Measurements from ENCODE around the gene BICDL2. TPM values are rescaled to one million over a fixed set of nuclear protein-coding genes. Genes with fewer than 3 reads are reported as not detected.

BICDL2 gene
- total and polyA plus RNA-seq, 2 donors from 2014 or later = 2.9 to 12.1 TPM

- no peak for TF ChIP-seq CTCF (IDR thresholded peaks at IDR 0.05; ENCODE audit: borderline replicate concordance, extremely low read depth, insufficient read depth)
- H3K27me3 ChIP-seq (ENCODE audit: control insufficient read depth, insufficient read depth, low read length) = peaks cover 2% of the 10 kb centered on the region
- H3K9me3 ChIP-seq (ENCODE audit: control insufficient read depth in 2 of 3, insufficient read depth in 1 of 3, low read length in 3 of 3) = no peaks in the 10 kb centered on the region
- H3K36me3 ChIP-seq (ENCODE audit: control insufficient read depth in 2 of 3, insufficient read depth in 3 of 3, low read length in 3 of 3) = no peaks in the 10 kb centered on the region
- DNase-seq (no peak), FAIRE-seq (no peak)
- peaks cover 0 to 3% (median 0%) of the 10 kb centered on the region in 3 donors for H3K4me1 ChIP-seq (ENCODE audit: control insufficient read depth in 2 of 3, insufficient read depth in 2 of 3, low read depth in 1 of 3, low read length in 3 of 3)
- H3K27ac ChIP-seq (ENCODE audit: low read depth in 2 of 2, low read length in 2 of 2) = no peak overlapping the region
- intact Hi-C loops (cut with DNase I) = no loop called here
- no peak overlapping the region for H3K4me3 ChIP-seq (ENCODE audit: low read length in 3 of 3)
- no peak overlapping the region for H3K9ac ChIP-seq (ENCODE audit: low read length in 3 of 3)
Measured at GRCh38 chr16:3004319-3004718, 32.4 kb downstream of the BICDL2 start.

DNA sequence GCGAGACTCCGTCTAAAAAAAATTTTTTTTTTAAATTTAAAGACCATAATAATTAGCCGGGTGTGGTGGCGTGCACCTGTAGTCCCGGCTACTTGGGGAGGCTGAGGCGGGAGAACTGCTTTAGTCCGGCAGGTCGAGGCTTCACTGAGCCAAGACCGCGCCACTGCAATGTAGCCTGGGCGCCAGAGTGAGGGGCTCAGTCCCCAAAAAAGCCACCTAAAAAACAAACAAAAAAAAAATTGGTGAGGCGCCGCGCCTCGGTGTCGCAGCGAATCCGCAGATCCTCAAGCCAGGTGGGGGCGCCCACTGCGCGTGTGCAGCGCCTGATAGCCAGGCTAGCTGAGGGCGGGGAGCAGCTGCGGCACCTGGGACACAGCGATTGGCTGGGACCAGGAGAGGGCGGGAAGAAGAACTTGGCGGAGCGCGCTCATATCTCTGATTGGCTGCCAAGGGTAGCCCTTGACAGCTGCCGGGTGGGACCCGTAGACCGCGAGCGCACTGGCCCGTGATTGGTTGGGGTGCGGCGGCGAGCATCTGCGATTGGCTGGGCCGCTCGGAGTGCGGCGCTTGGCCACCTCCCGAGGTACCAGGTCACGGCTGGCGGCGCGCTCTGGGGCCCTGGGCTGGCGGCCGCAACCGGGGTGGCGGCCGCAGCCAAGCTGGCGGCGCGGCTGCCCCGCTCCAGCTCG, 33.0 kb downstream of the BICDL2 start:
- H3K36me3 ChIP-seq (ENCODE audit: control insufficient read depth in 2 of 3, insufficient read depth in 3 of 3, low read length in 3 of 3) = no peaks in the 10 kb centered on the region
- H3K27ac ChIP-seq (ENCODE audit: low read depth in 2 of 2, low read length in 2 of 2) = no peak overlapping the region
- TF ChIP-seq CTCF (IDR thresholded peaks at IDR 0.05; ENCODE audit: borderline replicate concordance, extremely low read depth, insufficient read depth) = peak; percentile 81
- intact Hi-C loops (cut with DNase I) = no loop called here
- H3K4me1 ChIP-seq (ENCODE audit: control insufficient read depth in 2 of 3, insufficient read depth in 2 of 3, low read depth in 1 of 3, low read length in 3 of 3) = peaks cover 0 to 3% (median 0%) of the 10 kb centered on the region in 3 donors
- no peak overlapping the region for H3K9ac ChIP-seq (ENCODE audit: low read length in 3 of 3)
- FAIRE-seq (peak; percentile 87), DNase-seq (peak; percentile 98 to 99 (median 99))
- peaks cover 2% of the 10 kb centered on the region for H3K27me3 ChIP-seq (ENCODE audit: control insufficient read depth, insufficient read depth, low read length)
- H3K9me3 ChIP-seq (ENCODE audit: control insufficient read depth in 2 of 3, insufficient read depth in 1 of 3, low read length in 3 of 3) = no peaks in the 10 kb centered on the region
- no peak overlapping the region for H3K4me3 ChIP-seq (ENCODE audit: low read length in 3 of 3)

- Histone ChIP-seq H3K4me1 (ENCODE audit: control insufficient read depth in 2 of 3, insufficient read depth in 2 of 3, low read depth in 1 of 3, low read length in 3 of 3) (no peaks in the 10 kb centered on the region), H3K36me3 (ENCODE audit: control insufficient read depth in 2 of 3, insufficient read depth in 3 of 3, low read length in 3 of 3) (no peaks in the 10 kb centered on the region), H3K4me3 (ENCODE audit: low read length in 3 of 3) (no peak overlapping the region), H3K27me3 (ENCODE audit: control insufficient read depth, insufficient read depth, low read length) (no peaks in the 10 kb centered on the region), H3K9ac (ENCODE audit: low read length in 3 of 3) (no peak overlapping the region), H3K27ac (ENCODE audit: low read depth in 2 of 2, low read length in 2 of 2) (no peak overlapping the region), H3K9me3 (ENCODE audit: control insufficient read depth in 2 of 3, insufficient read depth in 1 of 3, low read length in 3 of 3) (no peaks in the 10 kb centered on the region)
- DNase-seq (no peak), FAIRE-seq (no peak)
- intact Hi-C loops (cut with DNase I) = no loop called here
- TF ChIP-seq CTCF (IDR thresholded peaks at IDR 0.05; ENCODE audit: borderline replicate concordance, extremely low read depth, insufficient read depth) = no peak
Measured at GRCh38 chr16:3001316-3001715, 35.4 kb downstream of the BICDL2 start.

GRCh38 chr16:3000540-3000939, 36.2 kb downstream of the BICDL2 start:
- intact Hi-C loops (cut with DNase I) = no loop called here
- H3K4me3 ChIP-seq (ENCODE audit: low read length in 3 of 3) = no peak overlapping the region
- no peaks in the 10 kb centered on the region for H3K9me3 ChIP-seq (ENCODE audit: control insufficient read depth in 2 of 3, insufficient read depth in 1 of 3, low read length in 3 of 3)
- FAIRE-seq (no peak), DNase-seq (no peak)
- no peak for TF ChIP-seq CTCF (IDR thresholded peaks at IDR 0.05; ENCODE audit: borderline replicate concordance, extremely low read depth, insufficient read depth)
- H3K27ac ChIP-seq (ENCODE audit: low read depth in 2 of 2, low read length in 2 of 2) = no peak overlapping the region
- no peaks in the 10 kb centered on the region for H3K4me1 ChIP-seq (ENCODE audit: control insufficient read depth in 2 of 3, insufficient read depth in 2 of 3, low read depth in 1 of 3, low read length in 3 of 3)
- no peaks in the 10 kb centered on the region for H3K36me3 ChIP-seq (ENCODE audit: control insufficient read depth in 2 of 3, insufficient read depth in 3 of 3, low read length in 3 of 3)
- no peaks in the 10 kb centered on the region for H3K27me3 ChIP-seq (ENCODE audit: control insufficient read depth, insufficient read depth, low read length)
- no peak overlapping the region for H3K9ac ChIP-seq (ENCODE audit: low read length in 3 of 3)

Measured in kidney (tissue), 14 donors.